Measurements from ENCODE around the gene COL5A2. TPM values are rescaled to one million over a fixed set of nuclear protein-coding genes. Genes with fewer than 3 reads are reported as not detected.

COL5A2 gene
- total RNA-seq, result 278 and 285 TPM in 2 replicates
- 457 TPM for polyA plus RNA-seq (2012)

- DNase-seq (ENCODE audit: low read depth), result peak; percentile 87
Measured at GRCh38 chr2:189179570-189179950, at the start of gene COL5A2. COL5A2 (minus strand) TSS chr2:189179761; CDS start chr2:189179604, 157 bp downstream.

GRCh38 chr2:189226017-189226416 lies 46.5 kb upstream of the COL5A2 start:
- DNase-seq (ENCODE audit: low read depth), result no peak

GRCh38 chr2:189225032-189225431 lies 45.5 kb upstream of the COL5A2 start:
- DNase-seq (ENCODE audit: low read depth), result no peak

GRCh38 chr2:189222468-189223105 lies 43.0 kb upstream of the COL5A2 start:
- peak; percentile 67 for DNase-seq (ENCODE audit: low read depth)

GRCh38 chr2:189221811-189222467 lies 42.4 kb upstream of the COL5A2 start:
- DNase-seq (ENCODE audit: low read depth), result no peak

GRCh38 chr2:189218236-189218635 lies 38.7 kb upstream of the COL5A2 start:
- no peak for DNase-seq (ENCODE audit: low read depth)

GRCh38 chr2:189217541-189217940 lies 38.0 kb upstream of the COL5A2 start:
- DNase-seq (ENCODE audit: low read depth), result peak; percentile 48

GRCh38 chr2:189217051-189217450 lies 37.5 kb upstream of the COL5A2 start:
- no peak for DNase-seq (ENCODE audit: low read depth)

GRCh38 chr2:189214484-189214883 lies 34.9 kb upstream of the COL5A2 start:
- no peak for DNase-seq (ENCODE audit: low read depth)

GRCh38 chr2:189213250-189213649 lies 33.7 kb upstream of the COL5A2 start:
- no peak for DNase-seq (ENCODE audit: low read depth)

GRCh38 chr2:189210250-189211087 lies 30.9 kb upstream of the COL5A2 start:
- peak; percentile 86 for DNase-seq (ENCODE audit: low read depth)

GRCh38 chr2:189208254-189208653 lies 28.7 kb upstream of the COL5A2 start:
- no peak for DNase-seq (ENCODE audit: low read depth)

- DNase-seq (ENCODE audit: low read depth), result no peak
Measured at GRCh38 chr2:189204322-189204941, 24.9 kb upstream of the COL5A2 start.

GRCh38 chr2:189203177-189203799 lies 23.7 kb upstream of the COL5A2 start:
- no peak for DNase-seq (ENCODE audit: low read depth)

GRCh38 chr2:189199797-189200196 lies 20.2 kb upstream of the COL5A2 start:
- DNase-seq (ENCODE audit: low read depth), result no peak

GRCh38 chr2:189192766-189193165 lies 13.2 kb upstream of the COL5A2 start:
- DNase-seq (ENCODE audit: low read depth), result no peak

- DNase-seq (ENCODE audit: low read depth), result no peak
Measured at GRCh38 chr2:189191766-189192165, 12.2 kb upstream of the COL5A2 start.

- DNase-seq (ENCODE audit: low read depth), result no peak
Measured at GRCh38 chr2:189190685-189191084, 11.1 kb upstream of the COL5A2 start.

GRCh38 chr2:189188115-189188805 lies 8.7 kb upstream of the COL5A2 start:
- no peak for DNase-seq (ENCODE audit: low read depth)

GRCh38 chr2:189183170-189183569 lies 3.6 kb upstream of the COL5A2 start:
- no peak for DNase-seq (ENCODE audit: low read depth)

GRCh38 chr2:189181706-189182105 lies 2.1 kb upstream of the COL5A2 start:
- DNase-seq (ENCODE audit: low read depth), result no peak
